Activated T-cell treated with anti-CD3 and anti-CD28 coated beads for 48 hours (primary cell): ENCODE data around the gene LCA5L.

Experiments
- DNase-seq: peaks from one replicate; pipeline ENCODE4 v3.0.0-alpha.2; 2020; ENCODE audit warnings: low read depth

Gene LCA5L

GRCh38 chr21:39445321-39446269, at the start of gene LCA5L:
TSS of gene LCA5L (minus strand) at chr21:39445778. CDS start at chr21:39428493, 17,285 bp downstream.
- DNase-seq = peak; percentile 93

- DNase-seq = no peak
Measured at GRCh38 chr21:39489380-39489924, 43.9 kb upstream of the LCA5L start.

GRCh38 chr21:39484711-39485276, 39.2 kb upstream of the LCA5L start:
- DNase-seq = no peak

GRCh38 chr21:39483917-39484316, 38.3 kb upstream of the LCA5L start:
- no peak for DNase-seq

GRCh38 chr21:39481886-39482285, 36.3 kb upstream of the LCA5L start:
- no peak for DNase-seq

- no peak for DNase-seq
Measured at GRCh38 chr21:39480271-39480670, 34.7 kb upstream of the LCA5L start.

- no peak for DNase-seq
Measured at GRCh38 chr21:39479814-39480182, 34.2 kb upstream of the LCA5L start.

GRCh38 chr21:39479164-39479813, 33.7 kb upstream of the LCA5L start:
- no peak for DNase-seq

- no peak for DNase-seq
Measured at GRCh38 chr21:39474611-39475010, 29.0 kb upstream of the LCA5L start.

GRCh38 chr21:39472786-39473185, 27.2 kb upstream of the LCA5L start:
- DNase-seq = no peak

GRCh38 chr21:39471598-39471997, 26.0 kb upstream of the LCA5L start:
- no peak for DNase-seq

GRCh38 chr21:39468559-39468958, 23.0 kb upstream of the LCA5L start:
- no peak for DNase-seq

- no peak for DNase-seq
Measured at GRCh38 chr21:39467746-39468145, 22.2 kb upstream of the LCA5L start.

GRCh38 chr21:39466584-39466983, 21.0 kb upstream of the LCA5L start:
- no peak for DNase-seq

GRCh38 chr21:39463308-39463707, 17.7 kb upstream of the LCA5L start:
- DNase-seq = no peak

GRCh38 chr21:39461419-39461818, 15.8 kb upstream of the LCA5L start:
- DNase-seq = no peak

GRCh38 chr21:39456665-39457064, 11.1 kb upstream of the LCA5L start:
- DNase-seq = no peak

GRCh38 chr21:39454949-39455668, 9.5 kb upstream of the LCA5L start:
- DNase-seq = no peak

- no peak for DNase-seq
Measured at GRCh38 chr21:39453571-39454179, 8.1 kb upstream of the LCA5L start.

- no peak for DNase-seq
Measured at GRCh38 chr21:39452970-39453342, 7.4 kb upstream of the LCA5L start.

GRCh38 chr21:39452207-39452969, 6.8 kb upstream of the LCA5L start:
- no peak for DNase-seq
